Retinal pigment epithelial cell (primary cell): ENCODE results near the gene PTPN14.

Experiments used
- DNase-seq: peaks from one replicate; pipeline ENCODE4 v3.0.0-alpha.2; 2010; ENCODE audit warnings: low read depth
- H3K4me3 ChIP-seq: 2 replicates; pipeline ENCODE4 v1.5.1; 2011; ENCODE audit warnings: mild to moderate bottlenecking, low read length, control low read depth, moderate library complexity
- TF ChIP-seq, protein P1 (sequence below): conservative IDR thresholded peaks from 2 replicates; pipeline ENCODE4 v1.5.1; 2011; ENCODE audit warnings: low read depth, low read length, control low read depth, inconsistent platforms

PTPN14 gene

DNA sequence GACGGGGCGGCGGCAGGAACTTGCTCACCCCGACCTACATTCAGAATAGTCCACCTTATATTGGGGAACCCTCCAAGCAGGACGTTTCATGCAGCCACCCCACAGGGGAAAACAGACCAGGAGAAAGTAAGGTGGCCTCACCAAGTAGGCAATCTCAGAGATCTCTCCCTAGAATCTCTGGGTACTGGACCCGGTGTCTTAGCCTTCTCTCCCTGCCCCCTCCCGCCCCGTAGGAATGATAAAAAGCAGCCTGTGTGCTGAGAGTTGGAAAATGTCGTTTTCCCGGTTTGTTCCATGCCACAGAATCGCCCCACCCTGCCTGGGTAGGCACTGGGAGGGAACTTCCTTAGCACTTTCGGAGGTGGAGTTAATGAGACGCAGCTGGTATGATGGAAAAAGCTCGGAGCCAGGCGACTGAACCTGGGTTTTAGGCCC, 789 bp upstream of the PTPN14 start:
- DNase-seq, result no peak
- TF ChIP-seq, protein P1, sequence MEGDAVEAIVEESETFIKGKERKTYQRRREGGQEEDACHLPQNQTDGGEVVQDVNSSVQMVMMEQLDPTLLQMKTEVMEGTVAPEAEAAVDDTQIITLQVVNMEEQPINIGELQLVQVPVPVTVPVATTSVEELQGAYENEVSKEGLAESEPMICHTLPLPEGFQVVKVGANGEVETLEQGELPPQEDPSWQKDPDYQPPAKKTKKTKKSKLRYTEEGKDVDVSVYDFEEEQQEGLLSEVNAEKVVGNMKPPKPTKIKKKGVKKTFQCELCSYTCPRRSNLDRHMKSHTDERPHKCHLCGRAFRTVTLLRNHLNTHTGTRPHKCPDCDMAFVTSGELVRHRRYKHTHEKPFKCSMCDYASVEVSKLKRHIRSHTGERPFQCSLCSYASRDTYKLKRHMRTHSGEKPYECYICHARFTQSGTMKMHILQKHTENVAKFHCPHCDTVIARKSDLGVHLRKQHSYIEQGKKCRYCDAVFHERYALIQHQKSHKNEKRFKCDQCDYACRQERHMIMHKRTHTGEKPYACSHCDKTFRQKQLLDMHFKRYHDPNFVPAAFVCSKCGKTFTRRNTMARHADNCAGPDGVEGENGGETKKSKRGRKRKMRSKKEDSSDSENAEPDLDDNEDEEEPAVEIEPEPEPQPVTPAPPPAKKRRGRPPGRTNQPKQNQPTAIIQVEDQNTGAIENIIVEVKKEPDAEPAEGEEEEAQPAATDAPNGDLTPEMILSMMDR, result no peak
- peak overlapping the region; percentile 80 for H3K4me3 ChIP-seq

DNA sequence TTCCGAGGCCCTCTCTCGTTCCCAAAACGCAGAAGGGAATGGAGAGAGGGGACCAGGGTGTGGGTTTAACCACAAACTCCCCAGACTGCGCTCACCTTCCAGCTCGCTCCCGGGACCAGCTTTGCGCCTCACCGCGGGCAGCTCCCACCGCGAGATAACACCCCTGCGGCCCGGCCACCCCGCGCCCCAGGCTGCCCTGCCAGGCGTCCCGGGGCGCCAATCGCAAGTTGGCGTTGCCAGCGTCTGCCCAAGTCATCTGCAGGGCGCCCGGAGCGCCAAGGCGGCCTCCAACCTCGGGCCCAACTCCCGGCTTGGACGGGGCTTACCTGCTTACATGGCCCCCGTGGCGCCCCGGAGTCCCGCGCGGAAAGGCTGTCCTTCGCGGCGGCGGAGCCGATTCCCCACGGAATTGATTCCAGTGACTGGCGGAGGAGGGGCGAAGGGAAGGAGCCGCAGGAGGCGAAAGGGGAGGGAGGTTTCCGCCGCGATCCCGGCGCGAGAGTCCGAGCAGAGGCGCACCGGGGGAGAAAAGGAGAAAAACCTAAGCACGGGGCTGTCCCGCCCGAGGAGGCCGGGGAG, 456 bp downstream of the PTPN14 start:
- TF ChIP-seq, protein P1, result no peak
- no peak for DNase-seq
- peak overlapping the region; percentile 92 for H3K4me3 ChIP-seq

DNA sequence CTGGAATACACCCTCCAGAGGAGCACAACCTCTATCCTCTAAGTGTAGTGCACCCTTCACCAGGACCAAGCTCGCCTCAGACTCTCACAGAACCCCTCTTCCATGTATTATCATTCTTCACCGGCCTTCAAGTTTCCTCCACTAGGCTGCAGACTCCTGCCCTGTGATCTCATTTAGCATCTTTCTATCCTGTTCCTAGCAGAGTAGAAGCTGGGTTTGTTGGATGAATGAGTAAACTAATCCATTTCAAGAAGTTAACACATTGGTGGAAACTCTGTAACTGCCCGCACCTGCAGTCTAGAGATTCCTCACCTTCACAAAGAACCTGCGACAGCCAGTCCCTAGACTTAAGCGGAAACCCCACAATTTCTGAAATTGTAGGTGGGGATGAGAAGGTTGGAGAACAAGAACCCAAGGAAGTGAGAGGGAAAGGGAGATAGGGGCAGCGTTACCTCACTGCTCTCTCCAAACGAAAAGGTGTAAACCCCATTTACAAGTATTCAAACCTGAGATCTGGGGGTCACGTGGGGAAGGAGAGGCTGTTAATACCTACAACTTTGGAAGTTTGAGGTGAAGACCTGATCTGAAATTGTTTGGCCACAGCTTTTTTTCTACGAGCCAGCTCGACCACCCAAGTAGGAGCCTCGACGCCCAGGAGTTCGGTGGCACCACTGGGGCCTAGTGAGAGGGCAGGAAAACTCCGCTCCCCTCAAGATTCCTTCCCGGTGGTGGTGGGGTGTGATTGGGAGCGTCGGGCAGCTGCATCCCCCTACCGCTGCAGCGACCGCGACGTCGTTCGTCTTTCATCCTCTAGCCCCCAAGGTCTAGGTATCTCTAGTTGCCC, 1.2 kb downstream of the PTPN14 start:
- DNase-seq, result no peak
- TF ChIP-seq, protein P1, result peak; percentile 24

DNA sequence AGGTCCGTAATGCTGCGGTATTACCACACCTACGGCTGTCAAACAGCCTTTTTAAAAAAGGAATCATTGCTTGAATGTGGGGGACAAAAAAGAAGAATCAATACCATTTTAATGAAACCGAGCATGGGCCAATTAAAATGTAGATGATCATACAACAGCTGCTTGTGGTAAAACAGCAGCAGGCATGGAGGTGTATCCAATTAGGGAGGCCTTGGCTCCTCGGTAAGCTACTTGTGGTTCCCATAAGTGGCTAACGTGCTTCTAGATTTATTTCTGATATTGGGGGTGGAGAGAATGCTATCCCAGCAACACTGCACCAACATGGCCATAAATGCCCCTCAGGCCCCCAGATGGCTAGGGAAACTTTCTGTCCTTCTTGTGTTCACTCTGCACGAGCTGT, 1.8 kb downstream of the PTPN14 start:
- TF ChIP-seq, protein P1, result no peak
- peak overlapping the region; percentile 92 for H3K4me3 ChIP-seq
- no peak for DNase-seq

More for the DNA sequence above, 1.2 kb downstream of the PTPN14 start:
- peak overlapping the region; percentile 92 for H3K4me3 ChIP-seq

DNA sequence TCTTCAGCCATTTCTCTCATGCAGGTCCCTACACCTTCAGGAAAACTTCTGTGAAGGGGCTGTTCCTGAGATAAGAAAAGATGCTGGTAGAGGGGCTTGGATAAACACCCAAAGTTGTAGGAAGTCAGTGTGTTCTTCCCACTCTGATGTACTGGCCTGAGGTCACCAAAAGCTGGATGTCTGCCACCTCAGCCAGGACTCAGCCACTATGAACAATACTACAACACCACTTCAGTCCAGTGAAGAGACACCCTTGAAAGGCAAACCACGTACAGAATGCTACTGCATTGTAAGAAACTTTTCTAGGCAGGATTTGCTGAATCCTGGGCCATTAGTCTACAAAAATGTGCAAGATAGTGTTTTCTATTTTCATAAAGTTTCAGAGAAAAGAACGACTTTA, 2.4 kb downstream of the PTPN14 start:
- DNase-seq, result no peak
- peak overlapping the region; percentile 92 for H3K4me3 ChIP-seq
- TF ChIP-seq, protein P1, result no peak

DNA sequence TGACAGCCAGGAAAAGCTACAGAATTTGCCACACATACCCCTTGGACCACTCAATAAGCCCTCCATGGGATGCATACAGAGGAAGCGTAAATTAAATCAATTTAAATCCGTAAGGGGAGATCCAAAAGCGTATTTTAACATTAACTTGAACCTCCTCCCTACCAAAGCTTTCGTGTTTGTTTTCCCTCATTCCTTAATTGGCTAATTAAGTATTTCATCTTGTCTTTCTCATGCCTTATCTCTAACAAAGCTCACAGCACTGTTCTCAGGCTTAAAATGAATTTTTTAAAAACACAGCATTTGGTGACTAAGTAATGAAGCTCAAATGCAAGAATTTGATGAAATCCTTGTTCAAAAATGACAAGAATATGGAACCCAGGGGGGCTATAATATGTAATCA, 3.1 kb downstream of the PTPN14 start:
- no peak for DNase-seq
- no peak overlapping the region for H3K4me3 ChIP-seq
- TF ChIP-seq, protein P1, result no peak

DNA sequence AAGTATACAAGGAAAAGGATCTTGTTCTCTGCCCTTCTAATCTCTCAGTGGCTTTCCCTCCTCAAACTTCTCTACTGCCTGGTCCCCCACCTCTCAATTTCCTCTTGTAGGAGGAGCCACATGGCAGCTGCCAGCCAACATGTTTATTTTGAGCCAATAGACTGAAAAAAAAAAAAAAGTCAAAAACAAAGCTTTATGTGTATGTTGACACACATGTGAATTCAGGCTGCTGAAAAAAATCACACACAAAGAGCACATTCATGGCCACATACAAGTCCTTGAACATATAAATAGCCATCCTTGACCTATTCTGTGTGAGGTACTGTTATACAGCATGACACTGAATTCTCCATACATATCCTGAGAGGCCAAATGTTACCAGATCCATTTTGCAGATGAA, 3.7 kb downstream of the PTPN14 start:
- H3K4me3 ChIP-seq, result no peak overlapping the region
- no peak for DNase-seq
- TF ChIP-seq, protein P1, result no peak
